A549 (cell line): ENCODE measurements around the gene PRKG1. TPM values are rescaled to one million over a fixed set of nuclear protein-coding genes. Genes with fewer than 3 reads are reported as not detected.

Experiments
- ATAC-seq, 2 experiments: fragments of 200-7000 bp in 1 of 2; fragments of >200 bp in 1 of 2; cut with Nextera tagmentation in 1 of 2; cut with Tn5 transposase in 1 of 2; 3 replicates each; pipeline versions ENCODE4 v1.8.0 to v1.9.1; 2018 to 2020; ENCODE audit warnings: mild to moderate bottlenecking in 1 of 2, moderate library complexity in 1 of 2
- CTCF ChIA-PET: fragments of 300-600 bp; sonication (Branson Sonifier 250); formaldehyde crosslinking; extraction: SDS; loops from one replicate; lab custom pipeline; 2021; ENCODE audit warnings: antibody characterized with exemption, inconsistent platforms; lab: Yijun Ruan, JAX
- POLR2A ChIA-PET: fragments of 350-600 bp; formaldehyde crosslinking; extraction: SDS; loops from one replicate; lab custom pipeline; 2021; ENCODE audit warnings: antibody characterized with exemption, inconsistent platforms; lab: Yijun Ruan, JAX
- DNase-seq, 2 experiments: peaks; one replicate each; pipeline versions ENCODE4 v3.0.0 to v3.0.0-alpha.2; 2011 to 2016; ENCODE audit warnings: low read depth in 1 of 2, low spot score in 1 of 2
- FAIRE-seq: peaks from 2 replicates; lab custom pipeline; 2011; peaks lifted over from hg19 to GRCh38; lab: Jason Lieb, UNC
- H3K27ac ChIP-seq, 2 experiments: fragments of >200 bp; sonication (Bioruptor Twin); formaldehyde crosslinking; 3 replicates each; pipeline ENCODE4 v1.5.1; 2016 to 2017
- H3K4me1 ChIP-seq: fragments of >200 bp; sonication (Bioruptor Twin); formaldehyde crosslinking; 3 replicates; pipeline ENCODE4 v1.6.1; 2016
- H3K4me2 ChIP-seq: fragments of >200 bp; sonication (Bioruptor Twin); formaldehyde crosslinking; 3 replicates; pipeline ENCODE4 v1.6.1; 2016
- H3K4me3 ChIP-seq: fragments of >200 bp; sonication (Bioruptor Twin); formaldehyde crosslinking; 3 replicates; pipeline ENCODE4 v1.5.1; 2016
- H3K9me3 ChIP-seq: fragments of >200 bp; sonication (Bioruptor Twin); formaldehyde crosslinking; 3 replicates; pipeline ENCODE4 v1.6.1; 2016
- BHLHE40 ChIP-seq: IDR thresholded peaks from 2 replicates; pipeline ENCODE4 v1.6.1; 2012; ENCODE audit warnings: low read depth, low read length, inconsistent platforms
- CBX2 ChIP-seq: fragments of 200-600 bp; sonication (generic); IDR thresholded peaks from 2 replicates; pipeline ENCODE4 v1.6.1; 2016; ENCODE audit warnings: low read depth, mild to moderate bottlenecking, borderline replicate concordance
- CHD2 ChIP-seq: fragments of 150-350 bp; IDR thresholded peaks from 2 replicates; pipeline ENCODE4 v1.6.1; 2014; ENCODE audit warnings: low read length; ENCODE audit not compliant: partially characterized antibody
- CHD4 ChIP-seq: fragments of 200-600 bp; sonication (generic); IDR thresholded peaks from 2 replicates; pipeline ENCODE4 v1.6.1; 2016; ENCODE audit warnings: antibody characterized with exemption, mild to moderate bottlenecking, borderline replicate concordance
- EHF ChIP-seq: fragments of 250-450 bp; sonication (Bioruptor Pico); IDR thresholded peaks from 2 replicates; pipeline ENCODE4 v1.5.0; 2020; ENCODE audit warnings: mild to moderate bottlenecking
- ESRRA ChIP-seq: fragments of 150-350 bp; IDR thresholded peaks from 2 replicates; pipeline ENCODE4 v1.6.1; 2014; ENCODE audit warnings: mild to moderate bottlenecking, low read length, borderline replicate concordance
- FOSL2 ChIP-seq, 2 experiments: fragments of 450-650 bp in 1 of 2; fragments of >200 bp in 1 of 2; sonication (Bioruptor Twin) in 1 of 2; formaldehyde crosslinking; IDR thresholded peaks; 2 replicates each; pipeline versions ENCODE4 v1.5.0 to v1.6.1; 2016 to 2020; ENCODE audit warnings: mild to moderate bottlenecking in 1 of 2, moderate library complexity in 1 of 2
- GATA3 ChIP-seq: IDR thresholded peaks from 2 replicates; pipeline ENCODE4 v1.6.1; 2012; ENCODE audit warnings: borderline replicate concordance
- HDAC2 ChIP-seq: fragments of 200-600 bp; sonication (generic); IDR thresholded peaks from 2 replicates; pipeline ENCODE4 v1.6.1; 2016
- HOXB5 ChIP-seq: fragments of 250-450 bp; sonication (Bioruptor Pico); IDR thresholded peaks from 2 replicates; pipeline ENCODE4 v1.5.0; 2020; ENCODE audit warnings: mild to moderate bottlenecking, moderate library complexity
- JUN ChIP-seq, 2 experiments: fragments of >200 bp; sonication (Bioruptor Twin); formaldehyde crosslinking; IDR thresholded peaks; 2 replicates in 1 of 2; 3 replicates in 1 of 2; pipeline ENCODE4 v1.6.1; 2016 to 2017
- KDM1A ChIP-seq: fragments of 200-600 bp; sonication (generic); IDR thresholded peaks from 2 replicates; pipeline ENCODE4 v1.6.1; 2016; ENCODE audit warnings: low read depth, mild to moderate bottlenecking
- MAFK ChIP-seq: fragments of 450-650 bp; IDR thresholded peaks from 2 replicates; pipeline ENCODE4 v1.6.1; 2014; ENCODE audit not compliant: partially characterized antibody
- MAZ ChIP-seq: fragments of 150-350 bp; IDR thresholded peaks from 2 replicates; pipeline ENCODE4 v1.6.1; 2014; ENCODE audit warnings: antibody characterized with exemption, low read depth, low read length, borderline replicate concordance
- NFE2L2 ChIP-seq: fragments of 150-350 bp; conservative IDR thresholded peaks from 2 replicates; pipeline ENCODE4 v1.6.1; 2014; ENCODE audit warnings: low read length
- NR3C1 ChIP-seq: fragments of >200 bp; sonication (Bioruptor Twin); formaldehyde crosslinking; IDR thresholded peaks from 3 replicates; pipeline ENCODE4 v1.6.1; 2017
- PHF8 ChIP-seq: fragments of 200-600 bp; sonication (generic); IDR thresholded peaks from 2 replicates; pipeline ENCODE4 v1.6.1; 2016; ENCODE audit warnings: low read depth, mild to moderate bottlenecking, antibody characterized with exemption, moderate library complexity, borderline replicate concordance
- POLR2AphosphoS2 ChIP-seq: conservative IDR thresholded peaks from 2 replicates; pipeline ENCODE4 v1.6.1; 2012; ENCODE audit warnings: low read length, improper control_type of control experiment, inconsistent platforms
- RARB ChIP-seq: fragments of 250-450 bp; sonication (Bioruptor Pico); IDR thresholded peaks from 2 replicates; pipeline ENCODE4 v1.8.0; 2021; ENCODE audit warnings: mild to moderate bottlenecking, moderate library complexity
- RNF2 ChIP-seq: fragments of 200-600 bp; sonication (generic); IDR thresholded peaks from 2 replicates; pipeline ENCODE4 v1.6.1; 2016; ENCODE audit warnings: low read depth, mild to moderate bottlenecking, antibody characterized with exemption, moderate library complexity, borderline replicate concordance
- SMC3 ChIP-seq: fragments of >200 bp; sonication (Bioruptor Twin); formaldehyde crosslinking; IDR thresholded peaks from 3 replicates; pipeline ENCODE4 v1.6.1; 2018; ENCODE audit warnings: inconsistent platforms
- SREBF2 ChIP-seq: fragments of 450-650 bp; IDR thresholded peaks from 2 replicates; pipeline ENCODE4 v1.6.1; 2014; ENCODE audit warnings: mild to moderate bottlenecking, moderate library complexity
- TFCP2L1 ChIP-seq: fragments of 250-450 bp; sonication (Bioruptor Pico); IDR thresholded peaks from 2 replicates; pipeline ENCODE4 v1.5.0; 2021; ENCODE audit warnings: mild to moderate bottlenecking
- ZC3H11A ChIP-seq: fragments of 450-650 bp; IDR thresholded peaks from 2 replicates; pipeline ENCODE4 v1.6.1; 2014; ENCODE audit warnings: antibody characterized with exemption, mild to moderate bottlenecking
- ZNF302 ChIP-seq: fragments of 250-450 bp; sonication (Bioruptor Pico); IDR thresholded peaks from 2 replicates; pipeline ENCODE4 v1.9.0; 2021; ENCODE audit warnings: inconsistent platforms, mild to moderate bottlenecking, moderate library complexity
- WGBS: methylation state at CpG from one replicate; pipeline ENCODE4 v1.1.6; 2017; ENCODE audit errors: missing lambda C conversion rate; 5-methylcytosine and 5-hydroxymethylcytosine counted together
- polyA plus RNA-seq, 4 experiments: library from polyadenylated mRNA; depleted of rRNA in 3 of 4; stranded (reverse); fragments of >200 nt; fragmentation: RNase III in 1 of 4; extraction: RNeasy Plus Mini Kit Qiagen cat#74134 plus additional on column Dnase treatment in 1 of 4; gene quantifications; 2 replicates in 3 of 4; 3 replicates in 1 of 4; pipeline ENCODE4 v1.2.3, GENCODE V29; 2011 to 2017
- TF ChIP-seq, protein P1 (sequence below): fragments of >200 bp; sonication (Bioruptor Twin); formaldehyde crosslinking; IDR thresholded peaks from 3 replicates; pipeline ENCODE4 v1.6.1; 2016
- TF ChIP-seq, protein P2 (sequence below): fragments of 250-450 bp; sonication (Bioruptor Pico); IDR thresholded peaks from 2 replicates; pipeline ENCODE4 v1.5.0; 2020; ENCODE audit warnings: low read depth, mild to moderate bottlenecking, moderate library complexity
- TF ChIP-seq, protein P3 (sequence below): fragments of 250-450 bp; sonication (Bioruptor Pico); IDR thresholded peaks from 2 replicates; pipeline ENCODE4 v1.5.0; 2021; ENCODE audit warnings: mild to moderate bottlenecking, moderate library complexity, borderline replicate concordance
- TF ChIP-seq, protein P4 (sequence below): fragments of 450-650 bp; IDR thresholded peaks from 2 replicates; pipeline ENCODE4 v1.6.1; 2014; ENCODE audit warnings: antibody characterized with exemption

PRKG1 gene
- polyA plus RNA-seq, 2 of the 4 experiments (the other 2 are of a cell fraction), result not detected

DNA sequence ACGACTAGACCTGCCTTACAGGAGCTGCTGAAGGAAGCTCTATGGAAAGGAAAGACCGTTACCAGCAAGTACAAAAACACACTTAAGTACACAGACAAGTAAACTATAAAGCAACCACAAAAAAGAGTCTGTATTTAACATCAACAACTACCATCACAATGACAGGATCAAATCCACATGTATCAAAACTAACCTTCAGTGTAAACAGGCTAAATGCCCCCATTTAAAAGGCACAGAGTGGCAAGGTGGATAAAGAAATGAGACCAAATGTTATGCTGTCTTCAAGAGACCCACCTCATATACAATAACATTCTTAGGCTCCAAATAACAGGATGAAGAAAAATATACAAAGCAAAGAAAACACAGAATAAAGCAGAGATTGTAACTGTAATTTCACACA lies 932.8 kb downstream of the PRKG1 start:
- 12% methylated on average over 2 of the region's 2 CpGs for WGBS

DNA sequence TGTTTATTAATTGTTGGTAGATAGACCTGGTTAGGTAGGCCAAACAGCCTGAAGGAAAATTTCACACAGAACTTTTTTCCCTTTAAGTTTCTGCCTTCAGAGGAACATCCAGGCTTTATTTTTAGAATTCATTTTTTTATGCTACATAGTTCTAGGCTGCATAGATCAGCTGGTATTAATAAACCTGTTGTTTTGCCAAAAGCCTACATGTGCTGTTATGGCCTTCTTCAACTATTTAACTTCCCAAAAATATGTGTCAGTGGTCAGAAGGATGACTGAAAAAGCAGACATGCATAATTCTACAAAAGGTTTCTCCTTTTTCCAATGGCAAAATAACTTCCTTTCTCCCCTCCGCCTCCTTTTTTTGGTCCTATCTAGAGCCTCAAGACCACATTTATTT lies 936.8 kb downstream of the PRKG1 start:
- POLR2A ChIA-PET, result no interaction called here
- ATAC-seq (no peak), FAIRE-seq (no peak), DNase-seq (no peak)
- H3K4me2 ChIP-seq, result no peak overlapping the region
- H3K4me3 ChIP-seq, result no peak overlapping the region
- no peaks in the 10 kb centered on the region for H3K9me3 ChIP-seq
- CTCF ChIA-PET, result no interaction called here
- no peaks in the 10 kb centered on the region for H3K4me1 ChIP-seq
- H3K27ac ChIP-seq, result no peak overlapping the region
- no peak for TF ChIP-seq MAZ
- 38% methylated on average over 1 of the region's 1 CpG for WGBS

More for the DNA sequence above, 932.8 kb downstream of the PRKG1 start:
- ATAC-seq (no peak), DNase-seq (no peak), FAIRE-seq (no peak)
- Histone ChIP-seq H3K9me3 (no peaks in the 10 kb centered on the region), H3K4me2 (no peak overlapping the region), H3K4me3 (no peak overlapping the region), H3K4me1 (no peaks in the 10 kb centered on the region), H3K27ac (no peak overlapping the region)
- ChIA-PET CTCF (interaction anchor here (1.1 kb wide), 1 partner anchor 978 kb away, joined by 4 read pairs; no protein-coding TSS in a partner anchor), POLR2A (no interaction called here)
- TF ChIP-seq FOSL2 (IDR thresholded peaks at IDR 0.05), result no peak
- no peak for TF ChIP-seq FOSL2 (CRISPR knock-in tag; IDR thresholded peaks at IDR 0.05)
- TF ChIP-seq GATA3, result no peak
- TF ChIP-seq SREBF2, result no peak
- no peak for TF ChIP-seq CHD2
- TF ChIP-seq RNF2, result no peak
- no peak for TF ChIP-seq JUN (IDR thresholded peaks at IDR 0.05)
- TF ChIP-seq, protein P1, sequence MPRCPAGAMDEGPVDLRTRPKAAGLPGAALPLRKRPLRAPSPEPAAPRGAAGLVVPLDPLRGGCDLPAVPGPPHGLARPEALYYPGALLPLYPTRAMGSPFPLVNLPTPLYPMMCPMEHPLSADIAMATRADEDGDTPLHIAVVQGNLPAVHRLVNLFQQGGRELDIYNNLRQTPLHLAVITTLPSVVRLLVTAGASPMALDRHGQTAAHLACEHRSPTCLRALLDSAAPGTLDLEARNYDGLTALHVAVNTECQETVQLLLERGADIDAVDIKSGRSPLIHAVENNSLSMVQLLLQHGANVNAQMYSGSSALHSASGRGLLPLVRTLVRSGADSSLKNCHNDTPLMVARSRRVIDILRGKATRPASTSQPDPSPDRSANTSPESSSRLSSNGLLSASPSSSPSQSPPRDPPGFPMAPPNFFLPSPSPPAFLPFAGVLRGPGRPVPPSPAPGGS, result no peak
- TF ChIP-seq ZNF302 (CRISPR knock-in tag), result no peak
- no peak for TF ChIP-seq KDM1A
- no peak for TF ChIP-seq MAFK

DNA sequence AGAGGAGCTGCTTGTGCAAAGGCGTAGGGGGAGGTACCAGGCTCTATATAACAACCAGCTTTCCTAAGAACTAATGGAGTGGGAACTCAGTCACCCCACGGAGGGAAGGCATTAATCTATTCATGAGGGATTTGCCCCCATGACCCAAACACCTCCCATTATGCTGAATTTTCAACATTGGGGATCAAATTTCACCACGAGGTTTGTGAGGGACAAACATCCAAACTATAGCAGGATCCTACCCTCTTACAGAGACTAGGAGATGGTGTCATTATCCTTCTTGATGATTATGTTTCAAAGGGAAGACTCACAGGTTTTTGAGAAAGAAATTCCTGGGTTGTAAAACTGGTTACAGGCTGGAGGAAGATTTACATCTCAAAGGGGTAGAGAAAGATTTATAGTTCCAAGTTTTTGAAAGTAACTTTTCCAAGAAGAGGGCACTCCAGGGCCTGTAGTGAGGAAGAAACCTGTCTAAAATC lies 944.8 kb downstream of the PRKG1 start:
- no peak overlapping the region for H3K4me2 ChIP-seq
- H3K27ac ChIP-seq, result no peak overlapping the region
- no peaks in the 10 kb centered on the region for H3K4me1 ChIP-seq
- DNase-seq (no peak), FAIRE-seq (no peak), ATAC-seq (no peak)
- no peaks in the 10 kb centered on the region for H3K9me3 ChIP-seq
- ChIA-PET POLR2A (no interaction called here), CTCF (no interaction called here)
- 6% methylated on average over 3 of the region's 3 CpGs for WGBS
- H3K4me3 ChIP-seq, result no peak overlapping the region
- TF ChIP-seq HOXB5 (CRISPR knock-in tag) (no peak), TFCP2L1 (no peak), SMC3 (no peak), MAFK (no peak), CHD4 (no peak), GATA3 (no peak), NR3C1 (no peak)
- TF ChIP-seq, protein P2, sequence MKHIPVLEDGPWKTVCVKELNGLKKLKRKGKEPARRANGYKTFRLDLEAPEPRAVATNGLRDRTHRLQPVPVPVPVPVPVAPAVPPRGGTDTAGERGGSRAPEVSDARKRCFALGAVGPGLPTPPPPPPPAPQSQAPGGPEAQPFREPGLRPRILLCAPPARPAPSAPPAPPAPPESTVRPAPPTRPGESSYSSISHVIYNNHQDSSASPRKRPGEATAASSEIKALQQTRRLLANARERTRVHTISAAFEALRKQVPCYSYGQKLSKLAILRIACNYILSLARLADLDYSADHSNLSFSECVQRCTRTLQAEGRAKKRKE, result no peak

DNA sequence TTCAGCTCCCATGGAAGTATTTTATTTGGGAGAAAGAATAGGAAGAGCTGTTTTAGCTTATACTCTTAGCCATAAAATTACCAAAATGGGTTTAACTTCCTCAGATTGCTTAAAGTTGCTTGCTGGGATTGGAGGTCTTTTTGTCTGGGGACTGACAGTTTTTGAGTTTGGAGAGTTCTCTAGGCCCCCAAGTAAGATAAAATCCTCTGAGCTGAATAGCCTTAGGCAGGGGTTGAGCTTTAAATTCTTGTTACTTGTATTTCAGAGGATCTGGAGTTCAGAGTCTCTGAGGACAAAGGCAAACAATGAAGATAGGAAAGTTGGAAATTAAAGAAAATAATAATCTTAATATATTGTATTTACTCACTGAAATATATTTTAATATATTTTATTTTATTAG lies 945.4 kb downstream of the PRKG1 start:
- no peak overlapping the region for H3K4me2 ChIP-seq
- CTCF ChIA-PET, result no interaction called here
- FAIRE-seq (no peak), DNase-seq (no peak), ATAC-seq (no peak)
- no peaks in the 10 kb centered on the region for H3K9me3 ChIP-seq
- POLR2A ChIA-PET, result no interaction called here
- H3K27ac ChIP-seq, result no peak overlapping the region
- H3K4me3 ChIP-seq, result no peak overlapping the region
- H3K4me1 ChIP-seq, result no peaks in the 10 kb centered on the region
- TF ChIP-seq RARB (CRISPR knock-in tag), result no peak
- TF ChIP-seq NFE2L2, result no peak
- TF ChIP-seq, protein P3, sequence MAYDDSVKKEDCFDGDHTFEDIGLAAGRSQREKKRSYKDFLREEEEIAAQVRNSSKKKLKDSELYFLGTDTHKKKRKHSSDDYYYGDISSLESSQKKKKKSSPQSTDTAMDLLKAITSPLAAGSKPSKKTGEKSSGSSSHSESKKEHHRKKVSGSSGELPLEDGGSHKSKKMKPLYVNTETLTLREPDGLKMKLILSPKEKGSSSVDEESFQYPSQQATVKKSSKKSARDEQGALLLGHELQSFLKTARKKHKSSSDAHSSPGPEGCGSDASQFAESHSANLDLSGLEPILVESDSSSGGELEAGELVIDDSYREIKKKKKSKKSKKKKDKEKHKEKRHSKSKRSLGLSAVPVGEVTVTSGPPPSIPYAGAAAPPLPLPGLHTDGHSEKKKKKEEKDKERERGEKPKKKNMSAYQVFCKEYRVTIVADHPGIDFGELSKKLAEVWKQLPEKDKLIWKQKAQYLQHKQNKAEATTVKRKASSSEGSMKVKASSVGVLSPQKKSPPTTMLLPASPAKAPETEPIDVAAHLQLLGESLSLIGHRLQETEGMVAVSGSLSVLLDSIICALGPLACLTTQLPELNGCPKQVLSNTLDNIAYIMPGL, result no peak
- TF ChIP-seq EHF (CRISPR knock-in tag), result no peak
- TF ChIP-seq ZNF302 (CRISPR knock-in tag), result no peak
- TF ChIP-seq ZC3H11A, result no peak
- TF ChIP-seq POLR2AphosphoS2, result no peak
- TF ChIP-seq BHLHE40, result no peak
- no peak for TF ChIP-seq ESRRA
- TF ChIP-seq PHF8, result no peak
- TF ChIP-seq, protein P4, sequence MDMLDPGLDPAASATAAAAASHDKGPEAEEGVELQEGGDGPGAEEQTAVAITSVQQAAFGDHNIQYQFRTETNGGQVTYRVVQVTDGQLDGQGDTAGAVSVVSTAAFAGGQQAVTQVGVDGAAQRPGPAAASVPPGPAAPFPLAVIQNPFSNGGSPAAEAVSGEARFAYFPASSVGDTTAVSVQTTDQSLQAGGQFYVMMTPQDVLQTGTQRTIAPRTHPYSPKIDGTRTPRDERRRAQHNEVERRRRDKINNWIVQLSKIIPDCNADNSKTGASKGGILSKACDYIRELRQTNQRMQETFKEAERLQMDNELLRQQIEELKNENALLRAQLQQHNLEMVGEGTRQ, result no peak
- TF ChIP-seq CBX2, result no peak
- TF ChIP-seq HDAC2, result no peak
